ENCODE data around the gene PLCB1. TPM values are rescaled to one million over a fixed set of nuclear protein-coding genes. Genes with fewer than 3 reads are reported as not detected.

PLCB1 gene
- total RNA-seq, 3 donors from 2014 or later, result 7.2 to 50.7 (median 8.8) TPM

DNA sequence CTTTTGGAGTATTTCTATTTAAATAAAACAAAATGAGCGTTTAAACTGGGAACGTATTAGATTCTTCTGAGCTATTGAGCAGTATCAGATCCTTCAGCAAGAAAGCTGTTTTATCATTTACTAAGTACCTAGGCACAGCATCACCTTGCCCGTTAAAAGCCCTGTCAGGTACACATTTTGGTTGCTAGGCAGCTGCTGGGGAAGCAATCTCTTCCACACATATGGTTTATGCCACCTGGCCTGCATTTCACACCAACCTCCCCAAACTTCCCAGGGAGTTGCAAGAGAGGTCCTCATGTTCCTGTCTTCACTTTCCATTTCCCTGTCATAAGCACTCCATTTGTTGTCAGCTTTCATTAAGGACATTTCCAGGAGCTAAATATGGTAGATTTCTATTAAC lies 400.1 kb downstream of the PLCB1 start:
- Histone ChIP-seq H3K4me1 (ENCODE audit: low read depth) (no peaks in the 10 kb centered on the region), H3K36me3 (ENCODE audit: low read depth) (no peaks in the 10 kb centered on the region), H3K9me3 (no peaks in the 10 kb centered on the region), H3K4me3 (no peak overlapping the region)
- no peak for TF ChIP-seq CTCF (IDR thresholded peaks at IDR 0.05)
- no peak for DNase-seq
- ATAC-seq, result no peak
- intact Hi-C loops (cut with DNase I, micrococcal nuclease), result no loop called here

GRCh38 chr20:8534368-8535160 lies 402.5 kb downstream of the PLCB1 start:
- Histone ChIP-seq H3K36me3 (ENCODE audit: low read depth) (no peaks in the 10 kb centered on the region), H3K9me3 (no peaks in the 10 kb centered on the region), H3K4me3 (no peak overlapping the region), H3K4me1 (ENCODE audit: low read depth) (no peaks in the 10 kb centered on the region)
- TF ChIP-seq CTCF (IDR thresholded peaks at IDR 0.05), result no peak
- ATAC-seq (no peak), DNase-seq (no peak)
- intact Hi-C loops (cut with DNase I, micrococcal nuclease), result no loop called here

GRCh38 chr20:8535403-8536261 lies 403.6 kb downstream of the PLCB1 start:
- Histone ChIP-seq H3K4me1 (ENCODE audit: low read depth) (no peaks in the 10 kb centered on the region), H3K36me3 (ENCODE audit: low read depth) (no peaks in the 10 kb centered on the region), H3K4me3 (no peak overlapping the region), H3K9me3 (no peaks in the 10 kb centered on the region)
- DNase-seq (no peak), ATAC-seq (no peak)
- intact Hi-C loops (cut with DNase I, micrococcal nuclease), result no loop called here
- TF ChIP-seq CTCF (IDR thresholded peaks at IDR 0.05), result no peak

DNA sequence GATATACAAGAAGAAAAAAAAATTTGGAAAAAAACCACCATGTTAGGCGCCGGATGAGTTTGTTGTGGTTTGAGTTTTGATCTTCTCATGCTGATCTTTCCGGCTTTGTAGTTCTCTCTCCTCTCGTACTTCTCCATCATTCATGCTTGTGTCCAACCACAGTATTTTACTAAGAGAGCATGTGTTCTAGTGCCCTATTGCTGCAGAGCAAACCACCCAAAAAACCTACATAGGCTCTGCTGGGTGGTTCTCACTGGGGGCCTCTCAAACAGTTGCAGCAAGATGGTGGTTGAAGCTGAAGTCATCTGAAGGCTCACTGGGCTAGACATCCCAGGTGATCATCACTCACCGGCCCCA lies 404.2 kb downstream of the PLCB1 start:
- no peaks in the 10 kb centered on the region for H3K36me3 ChIP-seq (ENCODE audit: low read depth)
- no peak for TF ChIP-seq CTCF (IDR thresholded peaks at IDR 0.05)
- intact Hi-C loops (cut with DNase I, micrococcal nuclease), result no loop called here

GRCh38 chr20:8540466-8540865 lies 408.4 kb downstream of the PLCB1 start:
- no peak for DNase-seq
- no peaks in the 10 kb centered on the region for H3K4me1 ChIP-seq (ENCODE audit: low read depth)
- ATAC-seq, result no peak

More for the DNA sequence above, 404.2 kb downstream of the PLCB1 start:
- ATAC-seq (no peak), DNase-seq (no peak)
- Histone ChIP-seq H3K9me3 (no peaks in the 10 kb centered on the region), H3K4me1 (ENCODE audit: low read depth) (no peaks in the 10 kb centered on the region), H3K4me3 (no peak overlapping the region)

More at GRCh38 chr20:8540466-8540865, 408.4 kb downstream of the PLCB1 start:
- no peaks in the 10 kb centered on the region for H3K9me3 ChIP-seq
- intact Hi-C loops (cut with DNase I, micrococcal nuclease), result no loop called here
- no peak overlapping the region for H3K4me3 ChIP-seq
- no peak for TF ChIP-seq CTCF (IDR thresholded peaks at IDR 0.05)
- H3K36me3 ChIP-seq (ENCODE audit: low read depth), result no peaks in the 10 kb centered on the region

All from mucosa of descending colon (tissue), 3 donors.